Measurements from ENCODE around the gene INTS7.
"Not testable (repeated sequence)": the region's sequence is repeated elsewhere in the genome, so short reads cannot be mapped to it uniquely, and the experiment has no call there.

Gene INTS7

DNA sequence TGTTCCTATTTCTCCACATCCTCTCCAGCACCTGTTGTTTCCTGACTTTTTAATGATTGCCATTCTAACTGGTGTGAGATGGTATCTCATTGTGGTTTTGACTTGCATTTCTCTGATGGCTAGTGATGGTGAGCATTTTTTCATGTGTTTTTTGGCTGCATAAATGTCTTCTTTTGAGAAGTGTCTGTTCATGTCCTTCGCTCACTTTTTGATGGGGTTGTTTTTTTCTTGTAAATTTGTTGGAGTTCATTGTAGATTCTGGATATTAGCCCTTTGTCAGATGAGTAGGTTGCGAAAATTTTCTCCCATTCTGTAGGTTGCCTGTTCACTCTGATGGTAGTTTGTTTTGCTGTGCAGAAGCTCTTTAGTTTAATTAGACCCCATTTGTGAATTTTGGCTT, 81.3 kb downstream of the INTS7 start:
- H3K4me3 ChIP-seq (ENCODE audit: low read length); H3K27me3 ChIP-seq (ENCODE audit: insufficient read depth, low read length); H3K9me3 ChIP-seq (ENCODE audit: low read length); H3K4me1 ChIP-seq (ENCODE audit: insufficient read depth, low read length); H2AFZ ChIP-seq (ENCODE audit: low read depth, low read length): not testable (repeated sequence)
- peaks cover 32% of the 10 kb centered on the region for H3K36me3 ChIP-seq (ENCODE audit: insufficient read depth, low read length)

DNA sequence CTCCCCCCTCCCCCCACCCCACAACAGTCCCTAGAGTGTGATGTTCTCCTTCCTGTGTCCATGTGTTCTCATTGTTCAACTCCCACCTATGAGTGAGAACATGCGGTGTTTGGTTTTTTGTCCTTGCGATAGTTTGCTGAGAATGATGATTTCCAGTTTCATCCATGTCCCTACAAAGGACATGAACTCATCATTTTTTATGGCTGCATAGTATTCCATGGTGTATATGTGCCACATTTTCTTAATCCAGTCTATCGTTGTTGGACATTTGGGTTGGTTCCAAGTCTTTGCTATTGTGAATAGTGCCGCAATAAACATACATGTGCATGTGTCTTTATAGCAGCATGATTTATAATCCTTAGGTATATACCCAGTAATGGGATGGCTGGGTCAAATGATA, 81.8 kb downstream of the INTS7 start:
- H3K9me3 ChIP-seq (ENCODE audit: low read length); H3K27me3 ChIP-seq (ENCODE audit: insufficient read depth, low read length); H2AFZ ChIP-seq (ENCODE audit: low read depth, low read length); H3K4me3 ChIP-seq (ENCODE audit: low read length); H3K4me1 ChIP-seq (ENCODE audit: insufficient read depth, low read length): not testable (repeated sequence)
- peaks cover 28% of the 10 kb centered on the region for H3K36me3 ChIP-seq (ENCODE audit: insufficient read depth, low read length)

GRCh38 chr1:211952299-211952698, 83.1 kb downstream of the INTS7 start:
- Histone ChIP-seq H3K9me3 (ENCODE audit: low read length) (peaks cover 3% of the 10 kb centered on the region), H3K36me3 (ENCODE audit: insufficient read depth, low read length) (peaks cover 29% of the 10 kb centered on the region), H3K4me1 (ENCODE audit: insufficient read depth, low read length) (no peaks in the 10 kb centered on the region), H2AFZ (ENCODE audit: low read depth, low read length) (no peak overlapping the region), H3K27me3 (ENCODE audit: insufficient read depth, low read length) (no peaks in the 10 kb centered on the region), H3K4me3 (ENCODE audit: low read length) (no peak overlapping the region)

DNA sequence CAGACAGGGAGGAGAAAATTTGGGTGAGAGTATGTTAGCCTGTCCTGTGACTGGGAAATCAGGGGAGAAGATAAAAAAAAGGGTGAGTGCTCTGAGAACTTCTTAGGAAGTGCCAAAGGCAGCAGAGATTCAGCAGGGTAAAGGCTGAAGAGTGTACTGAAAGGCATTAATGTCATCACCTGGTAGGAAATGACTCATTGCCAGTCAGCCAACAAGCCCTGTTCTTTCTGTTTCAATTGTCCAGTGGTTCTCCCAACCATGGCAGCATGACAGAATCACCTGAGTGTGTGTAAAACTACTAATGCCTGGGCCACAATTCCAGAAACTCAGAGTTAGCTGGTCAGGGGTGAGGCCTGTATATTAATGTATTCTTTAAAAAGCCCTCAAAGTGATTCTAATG, 83.5 kb downstream of the INTS7 start:
- H2AFZ ChIP-seq (ENCODE audit: low read depth, low read length), result no peak overlapping the region

DNA sequence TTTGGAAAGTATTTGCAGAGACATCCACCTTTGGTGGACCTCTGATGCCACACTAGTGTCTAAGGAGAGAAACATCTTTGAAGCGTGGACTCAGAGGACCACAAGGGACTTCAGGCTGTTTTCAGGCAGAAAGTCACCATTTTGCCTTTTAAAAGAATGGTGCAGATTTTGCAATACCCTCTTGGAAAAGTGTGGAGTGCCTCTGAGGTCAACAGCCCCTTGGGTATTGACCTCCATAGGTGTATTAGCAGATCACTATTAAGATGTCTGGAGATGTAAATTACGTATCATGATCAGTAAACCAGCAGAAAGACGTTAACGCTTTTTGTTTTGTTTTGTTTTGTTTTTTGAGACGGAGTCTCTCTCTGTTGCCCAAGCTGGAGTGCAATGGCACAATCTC, 87.0 kb downstream of the INTS7 start:
- H3K4me1 ChIP-seq (ENCODE audit: insufficient read depth, low read length), result no peaks in the 10 kb centered on the region
- no peaks in the 10 kb centered on the region for H3K27me3 ChIP-seq (ENCODE audit: insufficient read depth, low read length)
- H2AFZ ChIP-seq (ENCODE audit: low read depth, low read length), result no peak overlapping the region
- H3K4me3 ChIP-seq (ENCODE audit: low read length), result no peak overlapping the region
- H3K9me3 ChIP-seq (ENCODE audit: low read length), result no peaks in the 10 kb centered on the region
- peaks cover 38% of the 10 kb centered on the region for H3K36me3 ChIP-seq (ENCODE audit: insufficient read depth, low read length)

More for the DNA sequence above, 83.5 kb downstream of the INTS7 start:
- Histone ChIP-seq H3K4me1 (ENCODE audit: insufficient read depth, low read length) (no peaks in the 10 kb centered on the region), H3K27me3 (ENCODE audit: insufficient read depth, low read length) (no peaks in the 10 kb centered on the region), H3K9me3 (ENCODE audit: low read length) (peaks cover 3% of the 10 kb centered on the region), H3K36me3 (ENCODE audit: insufficient read depth, low read length) (peaks cover 28% of the 10 kb centered on the region), H3K4me3 (ENCODE audit: low read length) (no peak overlapping the region)

DNA sequence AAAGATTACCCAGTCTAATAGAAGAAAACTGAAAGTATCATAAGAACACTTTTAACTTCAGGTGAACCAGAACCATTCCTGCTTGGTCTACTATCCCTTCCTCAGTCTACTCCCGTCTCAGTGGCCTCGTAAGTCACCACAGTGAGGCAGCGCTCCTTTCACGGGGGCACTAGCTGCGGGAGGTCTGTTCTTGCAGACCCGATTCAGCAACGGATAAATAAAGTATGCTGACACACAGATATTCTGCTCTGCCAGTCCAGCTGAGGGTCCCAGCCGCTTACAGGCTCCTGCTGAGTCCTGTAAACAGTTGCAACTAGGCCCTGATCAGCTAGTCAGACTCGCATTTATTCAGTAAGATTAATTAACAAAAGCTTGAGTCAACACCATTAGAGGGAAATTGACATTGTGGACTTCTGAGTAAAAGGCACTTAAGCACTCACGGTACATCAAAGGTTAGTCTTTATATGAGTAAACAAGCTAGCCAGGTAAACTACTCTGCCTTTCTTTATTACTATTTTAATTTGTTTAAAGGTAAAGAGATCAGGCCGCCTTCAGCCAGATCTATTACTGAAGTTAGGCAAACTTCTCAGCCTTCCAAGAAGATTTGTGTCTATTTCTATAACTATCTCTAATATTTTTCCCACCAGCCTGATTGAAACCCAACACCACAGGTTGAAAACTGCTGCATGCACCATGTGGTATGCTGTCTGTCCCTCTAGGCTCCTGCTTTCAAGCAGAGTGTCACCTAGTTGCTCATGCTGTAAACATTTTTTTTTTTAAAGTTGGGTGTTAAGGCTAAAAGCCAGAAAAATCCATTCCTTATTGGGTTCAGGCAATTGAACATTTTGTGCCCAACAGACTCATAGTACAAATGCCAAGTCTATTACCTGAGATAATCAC, 87.7 kb downstream of the INTS7 start:
- Histone ChIP-seq H3K27me3 (ENCODE audit: insufficient read depth, low read length) (no peaks in the 10 kb centered on the region), H2AFZ (ENCODE audit: low read depth, low read length) (no peak overlapping the region), H3K36me3 (ENCODE audit: insufficient read depth, low read length) (peaks cover 45% of the 10 kb centered on the region), H3K4me1 (ENCODE audit: insufficient read depth, low read length) (no peaks in the 10 kb centered on the region), H3K9me3 (ENCODE audit: low read length) (no peaks in the 10 kb centered on the region), H3K4me3 (ENCODE audit: low read length) (no peak overlapping the region)

DNA sequence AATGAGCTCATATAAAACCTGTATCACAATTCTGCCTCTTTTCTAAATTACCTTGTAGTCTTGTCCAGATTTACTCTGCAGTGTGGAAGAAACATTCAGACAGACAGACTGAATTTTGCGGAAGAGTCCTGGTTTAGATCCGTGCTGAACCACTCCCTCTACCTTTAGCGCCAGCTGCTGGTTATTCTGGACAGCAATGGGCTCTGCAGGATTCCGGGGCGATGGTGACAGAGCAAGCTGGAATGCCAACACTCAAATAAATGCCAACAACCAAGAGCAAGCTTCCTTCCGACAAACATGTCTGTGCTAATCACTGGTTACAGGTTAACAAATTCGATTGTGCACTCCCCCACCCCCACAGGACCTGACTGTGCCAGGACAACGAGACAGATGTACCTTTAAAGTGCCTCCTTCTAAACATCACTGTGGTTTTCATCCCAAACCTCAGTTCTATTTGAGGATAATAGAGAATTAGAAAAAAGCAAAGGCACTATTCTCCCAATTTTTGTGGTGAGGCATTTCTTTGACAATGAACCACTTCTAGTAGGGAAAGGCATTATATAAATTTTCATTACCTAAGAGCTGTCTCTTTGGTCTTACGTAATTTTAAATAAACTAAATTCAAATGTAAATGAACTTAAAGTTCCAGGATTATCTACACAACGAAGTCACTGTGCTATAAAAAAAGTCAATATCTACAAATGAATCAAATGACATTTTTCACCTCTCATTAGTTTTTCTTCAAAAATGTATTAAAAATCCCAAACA, 90.4 kb downstream of the INTS7 start:
- H3K36me3 ChIP-seq (ENCODE audit: insufficient read depth, low read length), result peaks cover 44% of the 10 kb centered on the region
- no peaks in the 10 kb centered on the region for H3K27me3 ChIP-seq (ENCODE audit: insufficient read depth, low read length)

DNA sequence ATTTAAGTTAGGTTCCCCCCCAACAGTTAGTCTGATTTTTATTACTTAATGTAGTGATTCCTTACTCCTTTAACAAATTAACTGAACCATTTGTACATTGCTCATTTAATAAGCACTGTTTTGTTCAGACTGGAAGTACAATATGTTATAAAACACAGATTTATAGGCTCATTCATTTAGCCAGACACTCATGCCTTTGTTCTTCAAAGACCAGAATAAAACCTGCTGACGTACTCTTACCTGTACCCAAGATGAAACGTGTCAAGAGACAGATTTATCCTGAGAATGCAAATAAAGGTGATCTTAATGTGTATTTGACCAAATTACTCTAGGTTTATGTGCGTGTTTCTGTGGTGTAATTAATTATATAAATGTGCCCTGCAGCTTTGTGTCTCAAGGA, 92.8 kb downstream of the INTS7 start:
- H2AFZ ChIP-seq (ENCODE audit: low read depth, low read length), result no peak overlapping the region
- no peak overlapping the region for H3K4me3 ChIP-seq (ENCODE audit: low read length)
- H3K36me3 ChIP-seq (ENCODE audit: insufficient read depth, low read length), result peaks cover 37% of the 10 kb centered on the region
- no peaks in the 10 kb centered on the region for H3K4me1 ChIP-seq (ENCODE audit: insufficient read depth, low read length)
- no peaks in the 10 kb centered on the region for H3K9me3 ChIP-seq (ENCODE audit: low read length)
- H3K27me3 ChIP-seq (ENCODE audit: insufficient read depth, low read length), result no peaks in the 10 kb centered on the region

More for the DNA sequence above, 90.4 kb downstream of the INTS7 start:
- Histone ChIP-seq H2AFZ (ENCODE audit: low read depth, low read length) (no peak overlapping the region), H3K9me3 (ENCODE audit: low read length) (no peaks in the 10 kb centered on the region), H3K4me1 (ENCODE audit: insufficient read depth, low read length) (no peaks in the 10 kb centered on the region), H3K4me3 (ENCODE audit: low read length) (no peak overlapping the region)

GRCh38 chr1:211939876-211940468, 95.4 kb downstream of the INTS7 start:
- H2AFZ ChIP-seq (ENCODE audit: low read depth, low read length), result no peak overlapping the region
- H3K4me3 ChIP-seq (ENCODE audit: low read length), result no peak overlapping the region
- H3K36me3 ChIP-seq (ENCODE audit: insufficient read depth, low read length), result peaks cover 36% of the 10 kb centered on the region
- H3K27me3 ChIP-seq (ENCODE audit: insufficient read depth, low read length), result no peaks in the 10 kb centered on the region
- H3K4me1 ChIP-seq (ENCODE audit: insufficient read depth, low read length), result no peaks in the 10 kb centered on the region
- H3K9me3 ChIP-seq (ENCODE audit: low read length), result no peaks in the 10 kb centered on the region

DNA sequence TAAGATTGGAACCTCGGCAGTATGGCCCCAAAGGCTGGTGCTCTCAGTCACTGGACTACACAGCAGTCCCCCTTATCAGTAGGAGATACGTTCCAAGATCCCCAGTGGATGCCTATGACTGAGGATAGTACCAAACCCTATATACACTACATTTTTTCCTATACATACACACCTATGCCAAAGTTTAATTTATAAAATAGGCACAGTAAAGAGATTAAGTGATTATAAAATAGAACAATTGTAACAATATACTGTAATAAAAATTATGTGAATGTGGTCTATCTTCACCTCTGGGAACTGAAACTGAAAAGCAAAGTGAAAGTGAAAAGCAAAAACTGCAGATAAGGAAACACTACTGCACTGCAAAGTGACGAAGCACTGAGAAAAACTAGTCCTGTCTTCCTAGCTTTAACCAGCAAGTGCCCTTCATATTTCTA, 96.8 kb downstream of the INTS7 start:
- H3K9me3 ChIP-seq (ENCODE audit: low read length), result no peaks in the 10 kb centered on the region
- H3K4me3 ChIP-seq (ENCODE audit: low read length), result no peak overlapping the region
- no peaks in the 10 kb centered on the region for H3K4me1 ChIP-seq (ENCODE audit: insufficient read depth, low read length)
- peaks cover 24% of the 10 kb centered on the region for H3K36me3 ChIP-seq (ENCODE audit: insufficient read depth, low read length)
- H2AFZ ChIP-seq (ENCODE audit: low read depth, low read length), result no peak overlapping the region
- no peaks in the 10 kb centered on the region for H3K27me3 ChIP-seq (ENCODE audit: insufficient read depth, low read length)

DNA sequence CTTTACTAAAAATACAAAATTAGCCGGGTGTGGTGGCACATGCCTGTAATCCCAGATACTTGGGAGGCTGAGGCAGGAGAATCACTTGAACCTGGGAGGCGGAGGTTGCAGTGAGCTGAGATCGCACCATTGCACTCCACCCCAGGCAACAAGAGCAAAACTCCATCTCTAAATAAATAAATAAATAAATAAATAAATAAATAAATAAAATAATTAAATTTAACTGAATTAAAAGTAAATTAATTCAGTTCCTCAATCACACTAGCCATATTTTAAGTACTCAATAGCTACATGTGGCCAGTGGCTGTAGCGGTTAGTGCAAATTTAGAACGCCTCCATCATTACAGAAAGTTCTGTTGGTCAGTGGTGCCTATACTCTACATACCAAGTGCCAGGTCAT, 97.9 kb downstream of the INTS7 start:
- not testable (repeated sequence) for H2AFZ ChIP-seq (ENCODE audit: low read depth, low read length); H3K4me1 ChIP-seq (ENCODE audit: insufficient read depth, low read length); H3K27me3 ChIP-seq (ENCODE audit: insufficient read depth, low read length); H3K9me3 ChIP-seq (ENCODE audit: low read length); H3K4me3 ChIP-seq (ENCODE audit: low read length)
- peaks cover 13% of the 10 kb centered on the region for H3K36me3 ChIP-seq (ENCODE audit: insufficient read depth, low read length)

- Histone ChIP-seq H3K36me3 (ENCODE audit: insufficient read depth, low read length) (peaks cover 3% of the 10 kb centered on the region), H3K4me1 (ENCODE audit: insufficient read depth, low read length) (no peaks in the 10 kb centered on the region), H3K9me3 (ENCODE audit: low read length) (no peaks in the 10 kb centered on the region), H3K27me3 (ENCODE audit: insufficient read depth, low read length) (no peaks in the 10 kb centered on the region), H3K4me3 (ENCODE audit: low read length) (no peak overlapping the region), H2AFZ (ENCODE audit: low read depth, low read length) (no peak overlapping the region)
Observed at GRCh38 chr1:211935448-211935970, 99.8 kb downstream of the INTS7 start.

Data from neuron (in vitro differentiated cells).